IMR-90 (cell line): Measurements from ENCODE around the gene ATXN1L. TPM values are rescaled to one million over a fixed set of nuclear protein-coding genes. Genes with fewer than 3 reads are reported as not detected.
A peak's percentile ranks its signal among the peaks of the same experiment; 100 is the strongest.

Source experiments
- ATAC-seq: fragments of 200-7000 bp; cut with Tn5 transposase; 2 replicates; pipeline ENCODE4 v1.9.1; 2020; ENCODE audit warnings: low read depth, mild to moderate bottlenecking, moderate library complexity
- BruUV-seq: library from RNA; stranded (reverse); fragments of 400-500 nt; replicated peaks from 2 replicates; lab custom pipeline; 2021; lab: Mats Ljungman, UMichigan
- CTCF ChIA-PET: fragments of 300-600 bp; formaldehyde crosslinking; extraction: SDS; loops from one replicate; lab custom pipeline; 2021; ENCODE audit warnings: antibody characterized with exemption; lab: Yijun Ruan, JAX
- POLR2A ChIA-PET: fragments of 300-600 bp; sonication (Branson Sonifier 250); formaldehyde crosslinking; loops from one replicate; lab custom pipeline; 2022; ENCODE audit warnings: antibody characterized with exemption; ENCODE audit not compliant: unreplicated experiment; lab: Charles Lee
- DNase-seq: peaks from one replicate; pipeline ENCODE4 v3.0.0; 2013
- H2AFZ ChIP-seq: replicated peaks from 2 replicates; pipeline ENCODE3; 2013; ENCODE audit warnings: low read length, mild to moderate bottlenecking; ENCODE audit not compliant: poor library complexity
- H2AK5ac ChIP-seq: 2 replicates; pipeline ENCODE4 v1.6.1; 2013; ENCODE audit warnings: low read depth, low read length, inconsistent platforms
- H2AK9ac ChIP-seq: replicated peaks from 2 replicates; pipeline ENCODE3; 2013; ENCODE audit warnings: mild to moderate bottlenecking, low read depth, low read length, moderate library complexity; ENCODE audit not compliant: poor library complexity
- H2BK120ac ChIP-seq: 2 replicates; pipeline ENCODE4 v1.6.1; 2013; ENCODE audit warnings: low read depth, low read length, inconsistent platforms
- H2BK15ac ChIP-seq: 3 replicates; pipeline ENCODE4 v1.6.1; 2013; ENCODE audit warnings: low read depth, low read length, inconsistent platforms
- H2BK20ac ChIP-seq: 2 replicates; pipeline ENCODE4 v1.6.1; 2013; ENCODE audit warnings: low read depth, mild to moderate bottlenecking, inconsistent platforms, low read length, moderate library complexity
- H2BK5ac ChIP-seq: 2 replicates; pipeline ENCODE4 v1.6.1; 2013; ENCODE audit warnings: mild to moderate bottlenecking, low read depth, low read length, inconsistent platforms; ENCODE audit not compliant: poor library complexity, severe bottlenecking
- H3K14ac ChIP-seq: replicated peaks from 2 replicates; pipeline ENCODE4 v1.6.1; 2013; ENCODE audit warnings: low read depth, low read length, inconsistent platforms
- H3K18ac ChIP-seq: 2 replicates; pipeline ENCODE4 v1.6.1; 2013; ENCODE audit warnings: low read depth, low read length, control low read depth
- H3K23ac ChIP-seq: 2 replicates; pipeline ENCODE4 v1.6.1; 2013; ENCODE audit warnings: low read depth, low read length, inconsistent platforms
- H3K27ac ChIP-seq: 2 replicates; pipeline ENCODE4 v1.5.1; 2013; ENCODE audit warnings: mild to moderate bottlenecking, control low read depth, low read length; ENCODE audit not compliant: insufficient read depth
- H3K27me3 ChIP-seq: 2 replicates; pipeline ENCODE4 v1.6.1; 2013; ENCODE audit warnings: low read length; ENCODE audit not compliant: control insufficient read depth, insufficient read depth
- H3K36me3 ChIP-seq: 2 replicates; pipeline ENCODE4 v1.6.1; 2013; ENCODE audit warnings: low read length, mixed read lengths; ENCODE audit not compliant: control insufficient read depth, insufficient read depth
- H3K4ac ChIP-seq: 2 replicates; pipeline ENCODE4 v1.6.1; 2013; ENCODE audit warnings: low read depth, low read length, inconsistent platforms
- H3K4me1 ChIP-seq: 2 replicates; pipeline ENCODE4 v1.6.1; 2013; ENCODE audit warnings: low read length, mixed read lengths; ENCODE audit not compliant: control insufficient read depth, insufficient read depth
- H3K4me2 ChIP-seq: 2 replicates; pipeline ENCODE4 v1.6.1; 2013; ENCODE audit warnings: low read depth, mild to moderate bottlenecking, control low read depth, low read length, moderate library complexity
- H3K4me3 ChIP-seq: 2 replicates; pipeline ENCODE4 v1.5.1; 2013; ENCODE audit warnings: low read depth, mild to moderate bottlenecking, control low read depth, low read length, moderate library complexity; ENCODE audit not compliant: insufficient read depth
- H3K56ac ChIP-seq: 2 replicates; pipeline ENCODE4 v1.6.1; 2013; ENCODE audit warnings: low read length, inconsistent platforms; ENCODE audit not compliant: insufficient read depth; ENCODE audit errors: extremely low read depth
- H3K79me1 ChIP-seq, 2 experiments: 2 replicates each; pipeline ENCODE4 v1.6.1; 2013; ENCODE audit warnings: low read length in 2 of 2, inconsistent platforms in 1 of 2, low read depth in 1 of 2
- H3K9ac ChIP-seq: 2 replicates; pipeline ENCODE4 v1.6.1; 2013; ENCODE audit warnings: low read depth, low read length, control low read depth
- H3K9me1 ChIP-seq: 2 replicates; pipeline ENCODE4 v1.6.1; 2013; ENCODE audit warnings: low read length, inconsistent platforms; ENCODE audit not compliant: insufficient read depth
- H3K9me3 ChIP-seq: 2 replicates; pipeline ENCODE4 v1.6.1; 2013; ENCODE audit warnings: low read length; ENCODE audit not compliant: control insufficient read depth, insufficient read depth
- H4K20me1 ChIP-seq: 2 replicates; pipeline ENCODE4 v1.6.1; 2013; ENCODE audit warnings: low read length, inconsistent platforms; ENCODE audit not compliant: insufficient read depth
- H4K5ac ChIP-seq: 2 replicates; pipeline ENCODE4 v1.6.1; 2013; ENCODE audit warnings: mild to moderate bottlenecking, low read depth, low read length, control low read depth
- H4K8ac ChIP-seq, 2 experiments: 2 replicates each; pipeline ENCODE4 v1.6.1; 2013; ENCODE audit warnings: low read depth in 2 of 2, low read length in 2 of 2, control low read depth in 1 of 2, inconsistent platforms in 1 of 2
- H4K91ac ChIP-seq: 2 replicates; pipeline ENCODE4 v1.6.1; 2013; ENCODE audit warnings: low read depth, low read length, inconsistent platforms; ENCODE audit not compliant: insufficient read depth
- BHLHE40 ChIP-seq: fragments of 150-350 bp; IDR thresholded peaks from 2 replicates; pipeline ENCODE4 v1.6.1; 2016; ENCODE audit warnings: mild to moderate bottlenecking, low read depth, low read length
- CEBPB ChIP-seq: IDR thresholded peaks from 2 replicates; pipeline ENCODE4 v1.6.1; 2012; ENCODE audit warnings: low read depth, low read length, improper control_type of control experiment
- CHD1 ChIP-seq: IDR thresholded peaks from 2 replicates; pipeline ENCODE4 v1.6.1; 2012; ENCODE audit warnings: low read depth, low read length, improper control_type of control experiment
- CTCF ChIP-seq: conservative IDR thresholded peaks from 2 replicates; pipeline ENCODE4 v1.5.1; 2012; ENCODE audit warnings: mild to moderate bottlenecking, low read depth, low read length, improper control_type of control experiment
- ELK1 ChIP-seq: fragments of 150-350 bp; IDR thresholded peaks from 2 replicates; pipeline ENCODE4 v1.6.1; 2016; ENCODE audit warnings: low read depth, mild to moderate bottlenecking, low read length, moderate library complexity, borderline replicate concordance
- MAFK ChIP-seq: IDR thresholded peaks from 2 replicates; pipeline ENCODE4 v1.6.1; 2012; ENCODE audit warnings: low read depth, low read length, improper control_type of control experiment
- MXI1 ChIP-seq: IDR thresholded peaks from 2 replicates; pipeline ENCODE4 v1.6.1; 2012; ENCODE audit warnings: low read depth, mild to moderate bottlenecking, low read length, moderate library complexity, borderline replicate concordance
- NFE2L2 ChIP-seq: fragments of 150-350 bp; IDR thresholded peaks from 2 replicates; pipeline ENCODE4 v1.6.1; 2016; ENCODE audit warnings: low read depth, mild to moderate bottlenecking, low read length
- POLR2A ChIP-seq: IDR thresholded peaks from 2 replicates; pipeline ENCODE4 v1.6.1; 2012; ENCODE audit warnings: mild to moderate bottlenecking, low read depth, low read length
- RAD21 ChIP-seq: IDR thresholded peaks from 2 replicates; pipeline ENCODE4 v1.6.1; 2012; ENCODE audit warnings: low read length, improper control_type of control experiment
- RCOR1 ChIP-seq: IDR thresholded peaks from 2 replicates; pipeline ENCODE4 v1.6.1; 2012; ENCODE audit warnings: mild to moderate bottlenecking, low read length, improper control_type of control experiment; ENCODE audit not compliant: insufficient replicate concordance
- RFX5 ChIP-seq: IDR thresholded peaks from 2 replicates; pipeline ENCODE4 v1.8.0; 2012; ENCODE audit warnings: low read depth, mild to moderate bottlenecking, low read length, moderate library complexity
- SMC3 ChIP-seq: fragments of 150-350 bp; IDR thresholded peaks from 2 replicates; pipeline ENCODE4 v1.6.1; 2016; ENCODE audit warnings: low read depth, mild to moderate bottlenecking, antibody characterized with exemption, low read length, moderate library complexity
- USF2 ChIP-seq: fragments of 150-350 bp; IDR thresholded peaks from 2 replicates; pipeline ENCODE4 v1.6.1; 2017; ENCODE audit warnings: mild to moderate bottlenecking, antibody characterized with exemption, low read length, low read depth
- WGBS, 2 experiments: methylation state at CpG; one replicate each; pipeline versions ENCODE4 v1.1.5 to v1.1.7; 2013; ENCODE audit warnings: missing lambda C conversion rate in 2 of 2; ENCODE audit not compliant: insufficient read length in 1 of 2; ENCODE audit errors: extremely low coverage in 2 of 2; 5-methylcytosine and 5-hydroxymethylcytosine counted together
- dilution Hi-C: fragments of 300-500 bp; cut with HindIII; formaldehyde crosslinking; loops from one replicate; pipeline ENCODE4 v1.14.3; 2018; ENCODE audit warnings: low sequenced_read_pairs; ENCODE audit not compliant: unreplicated experiment
- in situ Hi-C: fragments of 300-500 bp; cut with MboI; formaldehyde crosslinking; loops from 3 replicates; pipeline ENCODE4 v1.14.3; 2019; ENCODE audit warnings: low sequenced_read_pairs, inconsistent platforms, mixed read lengths
- intact Hi-C: fragments of 100-400 bp; cut with micrococcal nuclease; formaldehyde crosslinking; loops from 2 replicates; pipeline ENCODE4 v1.10.0; 2022
- polyA plus RNA-seq, 3 experiments: library from polyadenylated mRNA; depleted of rRNA; stranded (reverse); fragments of >200 nt; gene quantifications; 2 replicates each; pipeline ENCODE4 v1.2.3, GENCODE V29; 2012; ENCODE audit warnings: low replicate concordance in 1 of 3
- total RNA-seq: library from RNA; depleted of rRNA; stranded (reverse); fragments of >200 nt; gene quantifications from 2 replicates; pipeline ENCODE4 v1.2.3, GENCODE V29; 2012

Gene ATXN1L
- total and polyA plus RNA-seq, 2 of the 4 experiments (the other 2 are of a cell fraction) = 5.2 to 9.2 TPM

- Histone ChIP-seq H3K36me3 (0 out of 2 replicates have a peak, but pooled peaks cover 1% of the 10 kb centered on the region), H3K4ac (peak within 1 kb of the TSS; percentile 99), H3K9ac (peak within 1 kb of the TSS; percentile 98), H3K4me3 (peak within 1 kb of the TSS; percentile 80), H3K27ac (peak within 1 kb of the TSS; percentile 97), H2AK5ac (peak within 1 kb of the TSS; percentile 96), H3K4me1 (peaks cover 2% of the 10 kb centered on the region), H4K20me1 (peaks cover 43% of the 10 kb centered on the region), H2BK20ac (no peak within 1 kb of the TSS), H4K8ac (peak within 1 kb of the TSS; percentile 85 to 94), H2AFZ (peak within 1 kb of the TSS; percentile 95), H3K9me1 (peaks cover 2% of the 10 kb centered on the region; the same call in 1 of the 2 replicates), H3K4me2 (peak within 1 kb of the TSS; percentile 94), H4K91ac (peak within 1 kb of the TSS; percentile 95), H3K79me1 (peaks cover 0 to 3% of the 10 kb centered on the region in 2 experiments; a peak in 2 of 4 replicates), H3K56ac (peak within 1 kb of the TSS; percentile 98), H3K23ac (peak within 1 kb of the TSS; percentile 100), H4K5ac (peak within 1 kb of the TSS; percentile 94), H2BK5ac (peak within 1 kb of the TSS; percentile 91), H3K27me3 (no peaks in the 10 kb centered on the region), H2BK15ac (peak within 1 kb of the TSS; percentile 50; the same call in 1 of the 3 replicates), H3K18ac (peak within 1 kb of the TSS; percentile 87), H3K9me3 (no peaks in the 10 kb centered on the region), H2AK9ac (peak within 1 kb of the TSS; percentile 99), H3K14ac (peak within 1 kb of the TSS; percentile 99), H2BK120ac (peak within 1 kb of the TSS; percentile 82)
- intact Hi-C loops = loop anchor here (1.0 to 5.0 kb wide), 4 partner anchors 11 to 86 kb away; partner anchors contain the start of gene ZNF821
- peak; percentile 99 for DNase-seq
- in situ Hi-C loops = no loop called here
- 0% methylated on average over 33 of the region's 67 CpGs; no CpG with 5 or more reads in 1 of the 2 experiments for WGBS, 2 experiments
- TSS peak; percentile 73 for BruUV-seq
- ATAC-seq = peak; percentile 96
- POLR2A ChIA-PET = interaction anchor here (0.6 kb wide), 1 partner anchor 119 kb away, joined by 3 read pairs; no protein-coding TSS in a partner anchor
- dilution Hi-C loops = no loop called here
- CTCF ChIA-PET = interaction anchor here (0.6 to 1.1 kb wide), 2 partner anchors 18 to 66 kb away, joined by 3 read pairs; no protein-coding TSS in a partner anchor
- TF ChIP-seq CHD1 = no peak
- peak; percentile 87 for TF ChIP-seq BHLHE40
- TF ChIP-seq USF2 = peak; percentile 47
- TF ChIP-seq SMC3 = no peak
- TF ChIP-seq RCOR1 = peak; percentile 92
- TF ChIP-seq ELK1 = no peak
- TF ChIP-seq POLR2A = peak; percentile 92
- TF ChIP-seq RAD21 = no peak
- TF ChIP-seq CEBPB = no peak
- TF ChIP-seq CTCF = no peak
- peak; percentile 77 for TF ChIP-seq MXI1
- TF ChIP-seq MAFK = no peak
- TF ChIP-seq NFE2L2 = no peak
- TF ChIP-seq RFX5 = no peak
Measured at GRCh38 chr16:71894921-71895678, 49.3 kb downstream of the ATXN1L start, which contains the start of gene IST1. TSS of gene IST1 (plus strand) at chr16:71895531. CDS start at chr16:71915641, 20,110 bp downstream.
